Neuronal stem cell (in vitro differentiated cells): ENCODE measurements around the gene MARVELD3.

Source experiments
- DNase-seq: peaks from one replicate; pipeline ENCODE4 v3.0.0-alpha.2; 2013; ENCODE audit warnings: low spot score
- H2AFZ ChIP-seq: one replicate; pipeline ENCODE4 v1.6.1; 2013; ENCODE audit warnings: mild to moderate bottlenecking, low read length, inconsistent platforms
- H2AK5ac ChIP-seq: 2 replicates; pipeline ENCODE4 v1.6.1; 2013; ENCODE audit warnings: low read depth, mild to moderate bottlenecking, inconsistent platforms, low read length, moderate library complexity, mixed read lengths
- H2BK120ac ChIP-seq: 2 replicates; pipeline ENCODE4 v1.6.1; 2013; ENCODE audit warnings: low read depth, mild to moderate bottlenecking, inconsistent platforms, low read length, moderate library complexity, mixed read lengths
- H2BK12ac ChIP-seq: one replicate; pipeline ENCODE4 v1.6.1; 2013; ENCODE audit warnings: low read length, inconsistent platforms
- H2BK15ac ChIP-seq: 2 replicates; pipeline ENCODE4 v1.6.1; 2013; ENCODE audit warnings: mild to moderate bottlenecking, low read length, inconsistent platforms, mixed read lengths
- H2BK5ac ChIP-seq: one replicate; pipeline ENCODE4 v1.6.1; 2013; ENCODE audit warnings: inconsistent platforms, mild to moderate bottlenecking, low read length, moderate library complexity
- H3K14ac ChIP-seq: one replicate; pipeline ENCODE4 v1.6.1; 2013; ENCODE audit warnings: low read length, inconsistent platforms
- H3K18ac ChIP-seq: 2 replicates; pipeline ENCODE4 v1.6.1; 2013; ENCODE audit warnings: low read length, inconsistent platforms
- H3K23ac ChIP-seq: 2 replicates; pipeline ENCODE4 v1.6.1; 2013; ENCODE audit warnings: low read depth, mild to moderate bottlenecking, mixed read lengths, low read length, inconsistent platforms; ENCODE audit not compliant: poor library complexity
- H3K27ac ChIP-seq: replicated peaks from 3 replicates; pipeline ENCODE4 v1.5.1; 2013; ENCODE audit warnings: low read length, inconsistent platforms
- H3K27me3 ChIP-seq, 3 experiments: 2 replicates each; pipeline ENCODE4 v1.6.1; 2013; ENCODE audit warnings: low read length in 3 of 3, mild to moderate bottlenecking in 2 of 3, inconsistent platforms in 1 of 3, low read depth in 1 of 3, mixed read lengths in 1 of 3, moderate library complexity in 1 of 3; ENCODE audit not compliant: control insufficient read depth in 3 of 3, insufficient read depth in 3 of 3
- H3K36me3 ChIP-seq, 2 donors: replicated peaks in 1 of 2; 2 replicates each; pipeline ENCODE4 v1.6.1; 2013; ENCODE audit warnings: low read length in 2 of 2; ENCODE audit not compliant: control insufficient read depth in 2 of 2, insufficient read depth in 2 of 2
- H3K4ac ChIP-seq: 2 replicates; pipeline ENCODE4 v1.6.1; 2013; ENCODE audit warnings: inconsistent platforms, mild to moderate bottlenecking, low read length, moderate library complexity
- H3K4me1 ChIP-seq, 2 donors: 1 replicate in 1 of 2; 2 replicates in 1 of 2; pipeline ENCODE4 v1.6.1; 2013; ENCODE audit warnings: low read length in 2 of 2, low read depth in 1 of 2; ENCODE audit not compliant: control insufficient read depth in 2 of 2, insufficient read depth in 1 of 2
- H3K4me2 ChIP-seq: one replicate; pipeline ENCODE4 v1.6.1; 2013; ENCODE audit warnings: mild to moderate bottlenecking, low read length, inconsistent platforms; ENCODE audit not compliant: insufficient read depth, poor library complexity, severe bottlenecking
- H3K4me3 ChIP-seq, 2 donors: 2 replicates each; pipeline ENCODE4 v1.5.1; 2013; ENCODE audit warnings: low read length in 2 of 2, mild to moderate bottlenecking in 2 of 2, inconsistent platforms in 1 of 2, moderate library complexity in 1 of 2
- H3K79me1 ChIP-seq: one replicate; pipeline ENCODE4 v1.6.1; 2013; ENCODE audit warnings: low read depth, mild to moderate bottlenecking, inconsistent platforms, low read length, moderate library complexity
- H3K9ac ChIP-seq: one replicate; pipeline ENCODE4 v1.6.1; 2013; ENCODE audit warnings: mild to moderate bottlenecking, low read depth, low read length, inconsistent platforms; ENCODE audit not compliant: poor library complexity
- H3K9me3 ChIP-seq, 2 donors: replicated peaks in 1 of 2; 2 replicates each; pipeline versions ENCODE3 to v1.6.1; 2013; ENCODE audit warnings: low read length in 2 of 2, mild to moderate bottlenecking in 2 of 2, inconsistent platforms in 1 of 2, low read depth in 1 of 2, mixed read lengths in 1 of 2, moderate library complexity in 1 of 2; ENCODE audit not compliant: control insufficient read depth in 2 of 2, insufficient read depth in 1 of 2
- H4K8ac ChIP-seq: one replicate; pipeline ENCODE4 v1.6.1; 2013; ENCODE audit warnings: low read depth, mild to moderate bottlenecking, inconsistent platforms, low read length, moderate library complexity
- H4K91ac ChIP-seq: one replicate; pipeline ENCODE4 v1.6.1; 2013; ENCODE audit warnings: low read length, low read depth, mild to moderate bottlenecking, inconsistent platforms; ENCODE audit not compliant: poor library complexity
- WGBS, 2 donors: extraction: QIAGEN DNeasy Blood & Tissue Kit; methylation state at CpG; one replicate each; pipeline ENCODE4 v1.1.7; 2013; ENCODE audit warnings: missing lambda C conversion rate in 2 of 2, mixed read lengths in 1 of 2; ENCODE audit not compliant: insufficient read length in 2 of 2, insufficient replicate concordance in 1 of 2; ENCODE audit errors: extremely low coverage in 2 of 2; 5-methylcytosine and 5-hydroxymethylcytosine counted together

Gene MARVELD3

GRCh38 chr16:71627731-71628181 lies 1.8 kb downstream of the MARVELD3 start:
- Histone ChIP-seq H3K4ac (no peak overlapping the region), H2BK5ac (no peak overlapping the region), H3K4me1 (peaks cover 2 to 11% of the 10 kb centered on the region in 2 donors), H3K27ac (no peak overlapping the region), H2AK5ac (no peak overlapping the region), H3K79me1 (no peaks in the 10 kb centered on the region), H2BK120ac (no peak overlapping the region), H3K14ac (no peak overlapping the region), H2BK12ac (no peak overlapping the region), H4K8ac (no peak overlapping the region), H2BK15ac (no peak overlapping the region), H3K4me3 (no peak overlapping the region), H3K9me3 (peaks cover 1 to 3% of the 10 kb centered on the region in 2 donors), H4K91ac (no peak overlapping the region), H3K27me3 (peaks cover 8 to 43% (median 30%) of the 10 kb centered on the region in 3 experiments), H3K36me3 (peaks cover 0 to 2% of the 10 kb centered on the region in 2 donors), H3K18ac (no peak overlapping the region), H3K4me2 (no peak overlapping the region), H3K23ac (no peak overlapping the region), H2AFZ (no peak overlapping the region), H3K9ac (no peak overlapping the region)
- no CpG with 5 or more reads among the region's 7 CpGs for WGBS, 2 donors
- DNase-seq, result no peak

GRCh38 chr16:71628810-71629209 lies 2.8 kb downstream of the MARVELD3 start:
- peak overlapping the region; percentile 82 for H2AFZ ChIP-seq
- H2BK12ac ChIP-seq, result no peak overlapping the region
- no peaks in the 10 kb centered on the region for H3K79me1 ChIP-seq
- no peak overlapping the region for H2BK5ac ChIP-seq
- peaks cover 1 to 3% of the 10 kb centered on the region in 2 donors for H3K9me3 ChIP-seq
- H3K4me3 ChIP-seq, result no peak overlapping the region
- no peak overlapping the region for H3K4me2 ChIP-seq
- H3K27ac ChIP-seq, result no peak overlapping the region
- peaks cover 8 to 39% (median 30%) of the 10 kb centered on the region in 3 experiments for H3K27me3 ChIP-seq
- no peak for DNase-seq
- no peak overlapping the region for H3K23ac ChIP-seq
- no peak overlapping the region for H4K91ac ChIP-seq
- H3K36me3 ChIP-seq, result peaks cover 0 to 2% of the 10 kb centered on the region in 2 donors
- peak overlapping the region; percentile 15 for H3K18ac ChIP-seq
- H4K8ac ChIP-seq, result no peak overlapping the region
- no CpG with 5 or more reads among the region's 5 CpGs for WGBS, 2 donors
- H2BK120ac ChIP-seq, result no peak overlapping the region
- no peak overlapping the region for H3K4ac ChIP-seq
- H2AK5ac ChIP-seq, result no peak overlapping the region
- no peak overlapping the region for H3K14ac ChIP-seq
- H2BK15ac ChIP-seq, result no peak overlapping the region
- H3K9ac ChIP-seq, result no peak overlapping the region
- H3K4me1 ChIP-seq, result peaks cover 2 to 11% of the 10 kb centered on the region in 2 donors

GRCh38 chr16:71629278-71630016 lies 3.5 kb downstream of the MARVELD3 start:
- no peak for DNase-seq
- no CpG with 5 or more reads among the region's 11 CpGs for WGBS, 2 donors
- no peak overlapping the region for H4K8ac ChIP-seq

GRCh38 chr16:71630808-71631207 lies 4.8 kb downstream of the MARVELD3 start:
- no peak overlapping the region for H3K18ac ChIP-seq
- H3K9me3 ChIP-seq, result peaks cover 0 to 3% of the 10 kb centered on the region in 2 donors
- no peak overlapping the region for H3K27ac ChIP-seq
- no peak overlapping the region for H2BK15ac ChIP-seq
- peaks cover 0 to 2% of the 10 kb centered on the region in 2 donors for H3K36me3 ChIP-seq
- H2AFZ ChIP-seq, result no peak overlapping the region
- H3K9ac ChIP-seq, result no peak overlapping the region
- peaks cover 8 to 21% (median 19%) of the 10 kb centered on the region in 3 experiments for H3K27me3 ChIP-seq
- peaks cover 2 to 11% of the 10 kb centered on the region in 2 donors for H3K4me1 ChIP-seq
- no peak overlapping the region for H2AK5ac ChIP-seq
- H2BK12ac ChIP-seq, result no peak overlapping the region
- no peak overlapping the region for H3K4me2 ChIP-seq
- no peaks in the 10 kb centered on the region for H3K79me1 ChIP-seq
- H4K8ac ChIP-seq, result no peak overlapping the region
- no peak for DNase-seq
- WGBS, 2 donors, result no CpG with 5 or more reads among the region's 4 CpGs
- H3K23ac ChIP-seq, result no peak overlapping the region
- no peak overlapping the region for H4K91ac ChIP-seq
- no peak overlapping the region for H3K4me3 ChIP-seq
- H3K4ac ChIP-seq, result no peak overlapping the region
- H2BK5ac ChIP-seq, result no peak overlapping the region
- no peak overlapping the region for H3K14ac ChIP-seq
- no peak overlapping the region for H2BK120ac ChIP-seq

More at GRCh38 chr16:71629278-71630016, 3.5 kb downstream of the MARVELD3 start:
- peak overlapping the region; percentile 82 for H2AFZ ChIP-seq
- H3K9ac ChIP-seq, result no peak overlapping the region
- no peak overlapping the region for H2BK12ac ChIP-seq
- no peak overlapping the region for H3K4me3 ChIP-seq
- no peak overlapping the region for H3K4ac ChIP-seq
- H3K18ac ChIP-seq, result no peak overlapping the region
- no peak overlapping the region for H3K14ac ChIP-seq
- H3K4me2 ChIP-seq, result no peak overlapping the region
- H2AK5ac ChIP-seq, result no peak overlapping the region
- no peak overlapping the region for H4K91ac ChIP-seq
- peaks cover 8 to 32% (median 25%) of the 10 kb centered on the region in 3 experiments for H3K27me3 ChIP-seq
- no peaks in the 10 kb centered on the region for H3K79me1 ChIP-seq
- peaks cover under 1 to 3% of the 10 kb centered on the region in 2 donors for H3K9me3 ChIP-seq
- H2BK5ac ChIP-seq, result no peak overlapping the region
- H2BK15ac ChIP-seq, result no peak overlapping the region
- peaks cover 2 to 11% of the 10 kb centered on the region in 2 donors for H3K4me1 ChIP-seq
- no peak overlapping the region for H2BK120ac ChIP-seq
- no peak overlapping the region for H3K23ac ChIP-seq
- no peak overlapping the region for H3K27ac ChIP-seq
- peaks cover 0 to 2% of the 10 kb centered on the region in 2 donors for H3K36me3 ChIP-seq
